Suprapubic skin (tissue), 4 donors: ENCODE results near the gene PRKD2. TPM values are rescaled to one million over a fixed set of nuclear protein-coding genes. Genes with fewer than 3 reads are reported as not detected.

Experiments
- DNase-seq, 2 donors: peaks; one replicate each; pipeline ENCODE4 v3.0.0-alpha.2; 2019; ENCODE audit warnings: low spot score in 2 of 2
- H3K27ac ChIP-seq: fragments of 200-600 bp; sonication (generic); one replicate; pipeline ENCODE4 v1.5.1; 2019
- H3K27me3 ChIP-seq: fragments of 200-600 bp; sonication (generic); one replicate; pipeline ENCODE4 v1.5.1; 2019
- H3K36me3 ChIP-seq: fragments of 200-600 bp; sonication (generic); one replicate; pipeline ENCODE4 v1.5.1; 2019
- H3K4me1 ChIP-seq: fragments of 200-600 bp; sonication (generic); one replicate; pipeline ENCODE4 v1.5.1; 2019
- H3K4me3 ChIP-seq: fragments of 200-600 bp; sonication (generic); one replicate; pipeline ENCODE4 v1.5.1; 2019; ENCODE audit warnings: mild to moderate bottlenecking
- H3K9me3 ChIP-seq: fragments of 200-600 bp; sonication (generic); one replicate; pipeline ENCODE4 v1.5.1; 2019
- EP300 ChIP-seq: sonication (generic); formaldehyde crosslinking; IDR thresholded peaks from one replicate; pipeline ENCODE4 v1.6.1; 2017; ENCODE audit warnings: antibody characterized with exemption
- POLR2A ChIP-seq, 2 donors: fragments of 450-650 bp; IDR thresholded peaks; one replicate each; pipeline ENCODE4 v1.6.1; 2017; ENCODE audit warnings: antibody characterized with exemption in 2 of 2, mild to moderate bottlenecking in 2 of 2, moderate library complexity in 2 of 2
- POLR2AphosphoS5 ChIP-seq, 3 donors: sonication (generic); formaldehyde crosslinking; IDR thresholded peaks; one replicate each; pipeline ENCODE4 v1.6.1; 2017; ENCODE audit warnings: antibody characterized with exemption in 3 of 3
- whole genome bisulfite sequencing: methylation state at CpG from one replicate; pipeline ENCODE4 v1.1.5; 2018; 5-methylcytosine and 5-hydroxymethylcytosine counted together
- total RNA-seq, 4 donors: library from RNA; depleted of rRNA; stranded (reverse); fragments of >200 nt; gene quantifications; one replicate each; pipeline ENCODE4 v1.1.0, GENCODE V29; 2016
- TF ChIP-seq, protein P1 (sequence below), 2 donors: fragments of 200-600 bp in 1 of 2; fragments of 450-650 bp in 1 of 2; sonication (generic) in 1 of 2; IDR thresholded peaks; one replicate each; pipeline ENCODE4 v1.5.1; 2016 to 2019; ENCODE audit warnings: antibody characterized with exemption in 2 of 2, mild to moderate bottlenecking in 1 of 2, moderate library complexity in 1 of 2

The PRKD2 gene
- total RNA-seq, 4 donors from 2014 or later, result 51.5 to 136 (median 61.2) TPM

DNA sequence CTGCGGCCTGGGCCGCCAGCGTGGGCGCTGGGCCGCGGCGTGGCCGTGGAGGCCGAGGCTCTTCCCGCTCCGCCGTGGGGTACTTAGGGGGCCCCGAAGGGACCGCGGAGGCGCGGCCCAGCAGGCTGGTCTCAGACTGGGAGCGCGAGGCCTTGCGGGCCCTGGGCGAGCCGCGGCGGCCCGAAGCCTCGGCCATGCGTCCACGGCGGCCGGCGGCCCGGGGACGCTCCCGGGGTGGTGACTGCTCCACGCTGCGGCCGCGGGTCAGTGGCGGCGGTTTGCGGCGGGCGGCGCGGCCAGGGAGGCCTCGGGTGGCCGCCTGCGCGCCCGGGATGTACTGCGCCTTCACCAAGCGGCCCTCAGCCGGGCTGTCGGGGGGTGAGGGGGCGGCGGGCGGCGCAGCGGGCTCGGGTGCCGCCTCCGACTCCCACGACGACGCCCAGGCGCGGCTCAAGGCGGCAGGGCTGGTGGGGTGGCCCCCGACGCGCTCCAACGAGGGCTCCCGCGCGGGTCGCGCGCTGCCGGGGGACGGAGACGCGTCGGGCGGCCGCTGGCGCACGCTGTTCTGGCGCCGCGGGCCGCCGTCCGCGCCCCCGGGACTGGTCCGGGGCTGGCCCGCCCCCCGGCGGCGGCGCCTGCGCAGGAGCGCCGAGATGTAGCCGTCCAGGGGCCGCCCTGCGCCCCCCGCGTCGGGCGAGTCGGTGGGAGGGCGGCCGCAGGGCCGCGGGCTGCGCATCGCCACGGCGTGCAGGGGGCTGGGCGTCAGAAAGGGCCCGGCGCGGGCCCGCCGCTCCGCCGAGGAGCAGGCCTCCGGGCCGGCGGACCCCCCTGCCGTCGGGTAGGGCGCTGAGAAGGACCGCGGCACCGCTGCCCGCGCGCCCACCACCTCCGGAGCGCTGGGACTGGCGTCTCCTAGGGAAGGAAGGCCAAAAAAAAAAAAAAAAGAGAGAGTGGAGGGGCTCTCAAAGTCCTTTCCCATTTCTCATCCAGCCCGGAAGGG is 67.7 kb downstream of the PRKD2 start:
- Histone ChIP-seq H3K27ac (no peak overlapping the region), H3K27me3 (peaks cover 43% of the 10 kb centered on the region), H3K4me3 (no peak overlapping the region), H3K4me1 (no peaks in the 10 kb centered on the region), H3K9me3 (no peaks in the 10 kb centered on the region), H3K36me3 (no peaks in the 10 kb centered on the region)
- no peak for DNase-seq
- TF ChIP-seq POLR2A (IDR thresholded peaks at IDR 0.05) (no peak), POLR2AphosphoS5 (IDR thresholded peaks at IDR 0.05) (no peak), EP300 (no peak)
- TF ChIP-seq, protein P1, sequence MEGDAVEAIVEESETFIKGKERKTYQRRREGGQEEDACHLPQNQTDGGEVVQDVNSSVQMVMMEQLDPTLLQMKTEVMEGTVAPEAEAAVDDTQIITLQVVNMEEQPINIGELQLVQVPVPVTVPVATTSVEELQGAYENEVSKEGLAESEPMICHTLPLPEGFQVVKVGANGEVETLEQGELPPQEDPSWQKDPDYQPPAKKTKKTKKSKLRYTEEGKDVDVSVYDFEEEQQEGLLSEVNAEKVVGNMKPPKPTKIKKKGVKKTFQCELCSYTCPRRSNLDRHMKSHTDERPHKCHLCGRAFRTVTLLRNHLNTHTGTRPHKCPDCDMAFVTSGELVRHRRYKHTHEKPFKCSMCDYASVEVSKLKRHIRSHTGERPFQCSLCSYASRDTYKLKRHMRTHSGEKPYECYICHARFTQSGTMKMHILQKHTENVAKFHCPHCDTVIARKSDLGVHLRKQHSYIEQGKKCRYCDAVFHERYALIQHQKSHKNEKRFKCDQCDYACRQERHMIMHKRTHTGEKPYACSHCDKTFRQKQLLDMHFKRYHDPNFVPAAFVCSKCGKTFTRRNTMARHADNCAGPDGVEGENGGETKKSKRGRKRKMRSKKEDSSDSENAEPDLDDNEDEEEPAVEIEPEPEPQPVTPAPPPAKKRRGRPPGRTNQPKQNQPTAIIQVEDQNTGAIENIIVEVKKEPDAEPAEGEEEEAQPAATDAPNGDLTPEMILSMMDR (IDR thresholded peaks at IDR 0.05), result no peak
- WGBS, result 41% methylated on average over 28 of the region's 144 CpGs

- Histone ChIP-seq H3K4me1 (no peaks in the 10 kb centered on the region), H3K4me3 (no peak overlapping the region), H3K27ac (no peak overlapping the region), H3K9me3 (no peaks in the 10 kb centered on the region), H3K36me3 (no peaks in the 10 kb centered on the region), H3K27me3 (peaks cover 43% of the 10 kb centered on the region)
- no peak for DNase-seq
- WGBS, result 42% methylated on average over 23 of the region's 63 CpGs
- TF ChIP-seq, protein P1 (IDR thresholded peaks at IDR 0.05), result no peak
- TF ChIP-seq EP300, result no peak
- TF ChIP-seq POLR2A (IDR thresholded peaks at IDR 0.05), result no peak
- no peak for TF ChIP-seq POLR2AphosphoS5 (IDR thresholded peaks at IDR 0.05)
Observed at GRCh38 chr19:46648060-46648960, 68.6 kb downstream of the PRKD2 start.

DNA sequence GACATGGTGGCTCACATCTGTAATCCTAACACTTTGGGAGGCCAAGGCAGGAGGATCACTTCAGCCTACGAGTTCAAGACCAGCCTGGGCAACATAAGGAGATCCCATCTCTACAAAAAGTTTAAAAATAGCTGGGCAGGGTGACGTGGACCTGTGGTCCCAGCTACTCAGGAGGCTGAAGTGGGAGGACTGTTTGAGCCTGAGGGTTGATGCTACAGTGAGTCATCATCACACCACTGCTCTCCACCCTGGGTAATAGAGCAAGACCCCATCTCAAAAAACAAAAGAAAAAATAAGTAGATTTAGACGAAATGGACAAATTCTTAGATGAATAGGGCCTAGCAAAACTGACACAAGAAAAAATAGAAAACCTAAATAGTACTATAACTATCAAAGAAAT is 70.5 kb downstream of the PRKD2 start:
- Histone ChIP-seq H3K9me3 (no peaks in the 10 kb centered on the region), H3K27me3 (peaks cover 43% of the 10 kb centered on the region), H3K27ac (no peak overlapping the region), H3K4me3 (no peak overlapping the region), H3K4me1 (no peaks in the 10 kb centered on the region), H3K36me3 (no peaks in the 10 kb centered on the region)
- 92% methylated on average over 3 of the region's 3 CpGs for WGBS
- DNase-seq, result no peak
- TF ChIP-seq, protein P1 (IDR thresholded peaks at IDR 0.05), result no peak
- no peak for TF ChIP-seq POLR2AphosphoS5 (IDR thresholded peaks at IDR 0.05)
- TF ChIP-seq POLR2A (IDR thresholded peaks at IDR 0.05), result no peak
- no peak for TF ChIP-seq EP300

DNA sequence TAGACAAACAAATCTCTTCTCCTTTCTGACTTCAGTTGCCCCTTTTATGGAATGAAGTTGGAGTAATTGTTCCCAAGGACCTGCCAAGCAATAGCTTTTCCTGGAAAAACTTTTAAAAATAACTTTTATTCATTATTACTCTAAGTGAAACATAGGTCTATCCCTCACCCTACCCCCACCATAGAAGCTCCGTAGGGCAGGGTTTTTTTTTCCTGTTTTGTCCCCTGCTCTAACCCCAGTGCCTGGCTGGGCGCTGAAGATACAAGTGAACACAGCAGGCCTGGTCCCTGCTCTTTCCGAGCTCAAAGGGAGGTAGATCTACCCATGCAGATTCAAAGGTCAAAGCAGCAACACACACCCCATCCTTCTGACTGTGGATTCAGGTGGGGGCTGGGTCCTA is 72.2 kb downstream of the PRKD2 start:
- peaks cover 31% of the 10 kb centered on the region for H3K27me3 ChIP-seq
- 55% methylated on average over 3 of the region's 3 CpGs for WGBS
- TF ChIP-seq, protein P1 (IDR thresholded peaks at IDR 0.05), result no peak
- no peak for TF ChIP-seq POLR2A (IDR thresholded peaks at IDR 0.05)
- no peak for TF ChIP-seq EP300
- TF ChIP-seq POLR2AphosphoS5 (IDR thresholded peaks at IDR 0.05), result no peak
- no peak overlapping the region for H3K4me3 ChIP-seq
- H3K9me3 ChIP-seq, result no peaks in the 10 kb centered on the region
- no peak for DNase-seq
- H3K4me1 ChIP-seq, result peaks cover 4% of the 10 kb centered on the region
- H3K27ac ChIP-seq, result no peak overlapping the region
- no peaks in the 10 kb centered on the region for H3K36me3 ChIP-seq
